ENCODE data around the gene ITIH1. TPM values are rescaled to one million over a fixed set of nuclear protein-coding genes. Genes with fewer than 3 reads are reported as not detected.

The ITIH1 gene
- total and polyA plus RNA-seq, 9 of the 15 experiments (the other 6 are each of a cell fraction or from before 2014, with no cell fraction given) = 0.31 TPM; not detected in 8

GRCh38 chr3:52787672-52788625 lies 10.6 kb downstream of the ITIH1 start (continued):
- TF ChIP-seq SMAD1 (IDR thresholded peaks at IDR 0.05; ENCODE audit: low read depth, low read length, partially characterized antibody) (no peak), ZNF518B (CRISPR knock-in tag; IDR thresholded peaks at IDR 0.05) (no peak), HMG20B (CRISPR knock-in tag; IDR thresholded peaks at IDR 0.05) (no peak), ZBTB2 (IDR thresholded peaks at IDR 0.05) (no peak), MBD2 (IDR thresholded peaks at IDR 0.05; ENCODE audit: borderline replicate concordance, low read depth) (no peak), ZBED1 (IDR thresholded peaks at IDR 0.05) (no peak), TRIM24 (IDR thresholded peaks at IDR 0.05) (no peak), NFRKB (IDR thresholded peaks at IDR 0.05; ENCODE audit: low read depth) (no peak)
